Endothelial cell (in vitro differentiated cells): ENCODE measurements around the gene MMADHC. TPM values are rescaled to one million over a fixed set of nuclear protein-coding genes. Genes with fewer than 3 reads are reported as not detected.

Experiments used
- DNase-seq: peaks from one replicate; pipeline ENCODE4 v3.0.0; 2021; ENCODE audit warnings: low spot score
- H3K27ac Mint-ChIP-seq: one replicate; pipeline ENCODE4 v1.8.0; 2021; ENCODE audit warnings: mixed read lengths, inconsistent platforms; ENCODE audit not compliant: unreplicated experiment
- H3K27me3 Mint-ChIP-seq: one replicate; pipeline ENCODE4 v1.8.0; 2021; ENCODE audit warnings: mild to moderate bottlenecking, moderate library complexity, mixed read lengths, inconsistent platforms; ENCODE audit not compliant: unreplicated experiment
- H3K36me3 Mint-ChIP-seq: one replicate; pipeline ENCODE4 v1.8.0; 2021; ENCODE audit warnings: mild to moderate bottlenecking, low read depth, mixed read lengths, inconsistent platforms; ENCODE audit not compliant: unreplicated experiment
- H3K4me1 Mint-ChIP-seq: one replicate; pipeline ENCODE4 v1.8.0; 2021; ENCODE audit warnings: mild to moderate bottlenecking, mixed read lengths, inconsistent platforms; ENCODE audit not compliant: unreplicated experiment
- H3K4me3 Mint-ChIP-seq: one replicate; pipeline ENCODE4 v1.8.0; 2021; ENCODE audit warnings: mild to moderate bottlenecking, mixed read lengths, inconsistent platforms; ENCODE audit not compliant: unreplicated experiment
- H3K9me3 Mint-ChIP-seq: one replicate; pipeline ENCODE4 v1.8.0; 2021; ENCODE audit warnings: mixed read lengths, inconsistent platforms; ENCODE audit not compliant: unreplicated experiment
- CTCF ChIP-seq: fragments of 200-600 bp; sonication (generic); IDR thresholded peaks from one replicate; pipeline ENCODE4 v1.5.0; 2021; ENCODE audit warnings: antibody characterized with exemption; ENCODE audit not compliant: unreplicated experiment
- total RNA-seq: library from RNA; stranded (reverse); fragmentation: NEBNext Ultra II Directional; extraction: Animal tissue kit (Norgen Biotek cat#: 25700); gene quantifications from one replicate; pipeline ENCODE4 v1.2.1, GENCODE V29; 2021; ENCODE audit not compliant: unreplicated experiment

MMADHC gene
- total RNA-seq, 1 donor from 2014 or later = 86.0 TPM

DNA sequence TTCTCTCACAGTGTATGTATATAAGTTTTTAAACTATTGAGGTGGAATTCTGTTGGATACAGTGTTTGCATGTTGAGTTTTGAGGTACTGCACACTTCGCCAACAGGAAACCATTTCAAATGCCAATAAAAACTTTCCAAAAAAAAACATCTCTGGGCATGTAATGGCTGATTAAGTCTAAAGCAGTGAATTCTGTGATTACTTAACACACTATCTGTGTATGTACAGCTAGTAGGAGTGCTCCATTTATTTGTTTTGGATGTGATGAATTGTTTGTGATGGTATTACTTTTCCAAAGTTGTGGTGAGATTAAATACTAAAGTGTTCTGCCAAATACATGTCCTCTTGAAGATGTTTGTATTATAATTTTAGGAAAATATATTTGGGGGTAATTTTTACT lies 31.1 kb downstream of the MMADHC start:
- no peak for TF ChIP-seq CTCF
- H3K27me3 Mint-ChIP-seq = no peaks in the 10 kb centered on the region
- no peaks in the 10 kb centered on the region for H3K36me3 Mint-ChIP-seq

DNA sequence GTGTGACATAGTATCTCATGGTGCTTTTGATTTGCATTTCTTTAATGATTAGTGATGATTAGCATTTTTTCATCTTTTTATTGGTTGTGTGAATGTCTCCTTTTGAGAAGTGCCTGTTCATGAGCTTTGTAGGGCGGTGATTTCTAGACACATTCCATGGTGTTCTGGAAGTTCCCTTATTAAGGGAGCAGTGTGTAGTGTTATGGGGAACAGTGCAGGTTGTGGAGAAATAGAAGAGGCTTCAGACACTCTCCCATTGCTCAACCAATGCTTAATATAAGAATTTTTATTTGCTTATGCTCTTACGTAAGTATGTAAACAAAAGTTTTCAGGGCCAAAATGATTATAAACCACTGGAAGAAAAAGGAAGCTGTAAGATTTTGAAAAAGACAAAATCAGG lies 34.7 kb downstream of the MMADHC start:
- TF ChIP-seq CTCF = no peak
- no peak overlapping the region for H3K27ac Mint-ChIP-seq
- H3K9me3 Mint-ChIP-seq = no peaks in the 10 kb centered on the region
- H3K27me3 Mint-ChIP-seq = no peaks in the 10 kb centered on the region
- DNase-seq = no peak
- no peak overlapping the region for H3K4me3 Mint-ChIP-seq
- H3K36me3 Mint-ChIP-seq = no peaks in the 10 kb centered on the region
- H3K4me1 Mint-ChIP-seq = no peaks in the 10 kb centered on the region

More for the DNA sequence above, 31.1 kb downstream of the MMADHC start:
- Mint-ChIP-seq H3K27ac (no peak overlapping the region), H3K9me3 (no peaks in the 10 kb centered on the region), H3K4me3 (no peak overlapping the region), H3K4me1 (no peaks in the 10 kb centered on the region)
- DNase-seq = no peak

DNA sequence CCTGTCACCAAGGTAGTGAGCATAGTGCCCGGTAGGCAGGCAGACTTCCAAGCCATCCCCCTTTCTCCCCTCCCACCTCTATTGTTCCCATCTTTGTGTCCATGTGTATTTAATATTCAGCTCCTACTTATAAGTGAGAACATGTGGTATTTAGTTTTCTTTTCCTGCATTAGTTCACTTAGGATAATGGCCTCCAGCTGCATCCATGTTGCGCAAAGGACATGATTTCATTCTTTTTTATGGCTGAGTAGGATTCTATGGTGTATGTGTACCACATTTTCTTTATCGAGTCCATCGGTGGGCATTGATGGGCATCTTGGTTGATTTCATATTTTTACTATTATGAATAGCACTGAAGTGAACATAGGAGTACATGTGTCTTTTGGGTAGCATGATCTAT lies 35.3 kb downstream of the MMADHC start:
- no peak for TF ChIP-seq CTCF
- Mint-ChIP-seq H3K27ac (no peak overlapping the region), H3K36me3 (no peaks in the 10 kb centered on the region), H3K9me3 (no peaks in the 10 kb centered on the region), H3K27me3 (no peaks in the 10 kb centered on the region), H3K4me3 (no peak overlapping the region), H3K4me1 (no peaks in the 10 kb centered on the region)
- no peak for DNase-seq

GRCh38 chr2:149544692-149545091 lies 42.9 kb downstream of the MMADHC start:
- Mint-ChIP-seq H3K4me3 (no peak overlapping the region), H3K9me3 (no peaks in the 10 kb centered on the region), H3K27ac (no peak overlapping the region), H3K27me3 (no peaks in the 10 kb centered on the region), H3K36me3 (no peaks in the 10 kb centered on the region), H3K4me1 (no peaks in the 10 kb centered on the region)
- TF ChIP-seq CTCF = no peak
- DNase-seq = no peak

DNA sequence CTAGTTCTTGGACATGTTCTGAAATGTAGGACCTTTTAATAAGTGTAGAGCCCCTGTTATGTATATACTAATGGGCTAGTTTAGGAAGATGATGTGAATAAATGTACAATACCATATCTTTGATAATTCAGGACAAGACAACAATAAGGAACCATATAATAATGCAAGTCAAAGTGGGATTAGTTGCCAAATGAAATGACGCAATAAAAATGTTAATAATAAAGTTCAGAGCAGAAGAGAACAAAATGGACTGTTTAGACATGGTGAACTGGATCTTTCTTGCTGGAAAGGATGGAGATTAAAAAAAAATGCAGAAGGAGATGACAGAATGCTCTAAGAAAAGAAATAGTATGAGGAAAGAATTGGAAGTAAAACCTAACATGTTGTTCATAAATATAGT lies 43.7 kb downstream of the MMADHC start:
- H3K27me3 Mint-ChIP-seq = no peaks in the 10 kb centered on the region
- TF ChIP-seq CTCF = no peak
- no peak overlapping the region for H3K4me3 Mint-ChIP-seq
- H3K27ac Mint-ChIP-seq = no peak overlapping the region
- no peak for DNase-seq
- H3K4me1 Mint-ChIP-seq = no peaks in the 10 kb centered on the region
- no peaks in the 10 kb centered on the region for H3K9me3 Mint-ChIP-seq
- no peaks in the 10 kb centered on the region for H3K36me3 Mint-ChIP-seq
